ENCODE measurements around the gene LDLRAD4. TPM values are rescaled to one million over a fixed set of nuclear protein-coding genes. Genes with fewer than 3 reads are reported as not detected.

Gene LDLRAD4
- total and polyA plus RNA-seq, 2 experiments from 2014 or later, result 0.73 to 1.9 TPM

DNA sequence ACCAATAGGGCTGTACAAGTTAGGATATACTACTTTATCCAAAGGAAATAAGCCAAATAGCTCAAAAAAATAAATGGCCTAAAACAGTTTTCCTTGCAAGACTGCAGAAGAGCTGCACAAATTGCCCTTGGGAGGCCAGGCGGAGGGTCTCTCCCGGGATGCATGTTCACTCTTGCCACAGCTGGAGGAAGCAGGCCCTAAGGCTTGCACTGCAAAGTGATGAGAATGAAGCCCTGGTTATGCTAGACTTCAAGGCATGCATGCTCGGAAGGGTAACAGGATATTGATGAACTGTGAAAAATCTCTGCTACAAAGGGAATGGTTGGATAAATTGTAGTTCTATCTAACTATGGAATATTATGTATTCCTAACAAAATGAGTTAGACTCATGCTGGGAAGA, 27.5 kb upstream of the LDLRAD4 start (continued):
- TF ChIP-seq, protein P1, sequence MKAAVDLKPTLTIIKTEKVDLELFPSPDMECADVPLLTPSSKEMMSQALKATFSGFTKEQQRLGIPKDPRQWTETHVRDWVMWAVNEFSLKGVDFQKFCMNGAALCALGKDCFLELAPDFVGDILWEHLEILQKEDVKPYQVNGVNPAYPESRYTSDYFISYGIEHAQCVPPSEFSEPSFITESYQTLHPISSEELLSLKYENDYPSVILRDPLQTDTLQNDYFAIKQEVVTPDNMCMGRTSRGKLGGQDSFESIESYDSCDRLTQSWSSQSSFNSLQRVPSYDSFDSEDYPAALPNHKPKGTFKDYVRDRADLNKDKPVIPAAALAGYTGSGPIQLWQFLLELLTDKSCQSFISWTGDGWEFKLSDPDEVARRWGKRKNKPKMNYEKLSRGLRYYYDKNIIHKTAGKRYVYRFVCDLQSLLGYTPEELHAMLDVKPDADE (IDR thresholded peaks at IDR 0.05), result no peak
- TF ChIP-seq POLR2AphosphoS5 (IDR thresholded peaks at IDR 0.05; ENCODE audit: low read depth) (no peak), ZNF114 (CRISPR knock-in tag; IDR thresholded peaks at IDR 0.05) (no peak)

DNA sequence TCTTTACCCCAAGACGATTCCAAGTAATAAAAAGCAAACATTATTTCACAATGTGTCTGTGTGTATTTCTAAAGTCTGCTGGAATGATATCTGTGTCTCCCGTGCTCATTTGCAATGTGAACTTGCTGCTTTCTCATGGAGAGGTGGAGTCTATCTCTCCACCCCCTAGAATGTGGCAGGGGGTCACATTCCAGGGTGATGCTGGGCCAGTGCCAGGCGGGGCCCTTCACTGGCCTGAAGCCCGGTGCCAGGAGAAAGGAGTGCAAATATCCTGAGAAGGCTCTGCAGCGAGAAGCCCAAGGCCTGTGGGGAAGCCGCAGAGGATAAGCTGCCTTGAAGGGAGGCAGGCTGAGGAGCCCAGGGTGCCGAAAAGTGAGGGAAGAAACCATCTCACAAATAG, 26.8 kb upstream of the LDLRAD4 start:
- no peak overlapping the region for H3K27ac ChIP-seq (ENCODE audit: low read depth)
- no peak overlapping the region for H3K27ac Mint-ChIP-seq
- H3K4me2 ChIP-seq, result no peak overlapping the region
- ATAC-seq (peak; percentile 85), DNase-seq (ENCODE audit: low spot score) (peak; percentile 39)
- H3K27me3 Mint-ChIP-seq (ENCODE audit: insufficient read depth, low read depth, poor library complexity), result peaks cover 3% of the 10 kb centered on the region
- H3K36me3 ChIP-seq (ENCODE audit: insufficient read depth), result no peaks in the 10 kb centered on the region
- no peaks in the 10 kb centered on the region for H3K27me3 ChIP-seq (ENCODE audit: insufficient read depth)
- peaks cover 7% of the 10 kb centered on the region for H3K9me3 Mint-ChIP-seq
- no peak overlapping the region for H3K4me3 Mint-ChIP-seq
- H3K4me1 Mint-ChIP-seq, result peaks cover 7% of the 10 kb centered on the region; the same call in 2 of the 3 replicates
- no peaks in the 10 kb centered on the region for H3K9me2 ChIP-seq (ENCODE audit: insufficient read depth)
- H3K4me1 ChIP-seq (ENCODE audit: insufficient read depth), result no peaks in the 10 kb centered on the region
- TF ChIP-seq, protein P2, sequence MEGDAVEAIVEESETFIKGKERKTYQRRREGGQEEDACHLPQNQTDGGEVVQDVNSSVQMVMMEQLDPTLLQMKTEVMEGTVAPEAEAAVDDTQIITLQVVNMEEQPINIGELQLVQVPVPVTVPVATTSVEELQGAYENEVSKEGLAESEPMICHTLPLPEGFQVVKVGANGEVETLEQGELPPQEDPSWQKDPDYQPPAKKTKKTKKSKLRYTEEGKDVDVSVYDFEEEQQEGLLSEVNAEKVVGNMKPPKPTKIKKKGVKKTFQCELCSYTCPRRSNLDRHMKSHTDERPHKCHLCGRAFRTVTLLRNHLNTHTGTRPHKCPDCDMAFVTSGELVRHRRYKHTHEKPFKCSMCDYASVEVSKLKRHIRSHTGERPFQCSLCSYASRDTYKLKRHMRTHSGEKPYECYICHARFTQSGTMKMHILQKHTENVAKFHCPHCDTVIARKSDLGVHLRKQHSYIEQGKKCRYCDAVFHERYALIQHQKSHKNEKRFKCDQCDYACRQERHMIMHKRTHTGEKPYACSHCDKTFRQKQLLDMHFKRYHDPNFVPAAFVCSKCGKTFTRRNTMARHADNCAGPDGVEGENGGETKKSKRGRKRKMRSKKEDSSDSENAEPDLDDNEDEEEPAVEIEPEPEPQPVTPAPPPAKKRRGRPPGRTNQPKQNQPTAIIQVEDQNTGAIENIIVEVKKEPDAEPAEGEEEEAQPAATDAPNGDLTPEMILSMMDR (conservative IDR thresholded peaks at IDR 0.05; ENCODE audit: low read depth in 2 of 2), result no peak
- TF ChIP-seq, protein P1 (IDR thresholded peaks at IDR 0.05), result no peak
- no peaks in the 10 kb centered on the region for H3K36me3 Mint-ChIP-seq (ENCODE audit: low read depth)
- no peak overlapping the region for H3K4me3 ChIP-seq
- H3F3A ChIP-seq (replicated peaks; ENCODE audit: low read depth), result no peaks in the 10 kb centered on the region
- H4K20me1 ChIP-seq (replicated peaks; ENCODE audit: insufficient read depth), result no peaks in the 10 kb centered on the region
- no peak overlapping the region for H2AFZ ChIP-seq
- no peaks in the 10 kb centered on the region for H3K79me2 ChIP-seq (replicated peaks; ENCODE audit: insufficient read depth)

DNA sequence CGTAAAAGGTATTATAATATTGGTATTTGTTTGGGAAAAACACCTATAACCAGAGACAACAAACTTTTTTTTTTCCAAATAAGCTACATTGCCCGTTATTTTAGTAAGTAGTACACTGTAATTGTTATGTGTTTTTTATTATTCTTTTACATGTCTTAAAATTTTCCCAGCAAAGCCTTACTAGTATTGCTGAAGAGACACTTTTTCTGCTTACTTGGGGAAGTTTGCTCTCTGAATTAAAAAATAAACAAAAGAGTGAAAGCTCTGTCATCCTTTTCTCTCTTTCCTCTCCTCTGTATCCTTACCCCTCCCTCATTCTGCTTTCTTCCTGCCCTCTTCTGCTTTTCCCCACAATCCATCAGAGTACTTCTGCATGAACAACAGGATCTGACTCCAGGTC, 25.6 kb upstream of the LDLRAD4 start:
- DNase-seq (ENCODE audit: low spot score), result no peak
- H3K4me1 Mint-ChIP-seq, result peaks cover 7% of the 10 kb centered on the region; the same call in 2 of the 3 replicates
- Histone ChIP-seq H4K20me1 (replicated peaks; ENCODE audit: insufficient read depth) (no peaks in the 10 kb centered on the region), H3K4me1 (ENCODE audit: insufficient read depth) (no peaks in the 10 kb centered on the region), H3K36me3 (ENCODE audit: insufficient read depth) (no peaks in the 10 kb centered on the region), H3K27me3 (ENCODE audit: insufficient read depth) (no peaks in the 10 kb centered on the region), H3K27ac (ENCODE audit: low read depth) (no peak overlapping the region), H3K4me2 (no peak overlapping the region), H3K4me3 (no peak overlapping the region), H2AFZ (no peak overlapping the region), H3F3A (replicated peaks; ENCODE audit: low read depth) (no peaks in the 10 kb centered on the region), H3K9me2 (ENCODE audit: insufficient read depth) (no peaks in the 10 kb centered on the region), H3K79me2 (replicated peaks; ENCODE audit: insufficient read depth) (no peaks in the 10 kb centered on the region)
- H3K36me3 Mint-ChIP-seq (ENCODE audit: low read depth), result no peaks in the 10 kb centered on the region
- ATAC-seq, result no peak
- H3K27ac Mint-ChIP-seq, result no peak overlapping the region; the same call in 1 of the 2 replicates
- H3K4me3 Mint-ChIP-seq, result no peak overlapping the region
- peaks cover 3% of the 10 kb centered on the region for H3K27me3 Mint-ChIP-seq (ENCODE audit: insufficient read depth, low read depth, poor library complexity)
- TF ChIP-seq JUNB (IDR thresholded peaks at IDR 0.05; ENCODE audit: unreplicated experiment), result no peak
- TF ChIP-seq, protein P3, sequence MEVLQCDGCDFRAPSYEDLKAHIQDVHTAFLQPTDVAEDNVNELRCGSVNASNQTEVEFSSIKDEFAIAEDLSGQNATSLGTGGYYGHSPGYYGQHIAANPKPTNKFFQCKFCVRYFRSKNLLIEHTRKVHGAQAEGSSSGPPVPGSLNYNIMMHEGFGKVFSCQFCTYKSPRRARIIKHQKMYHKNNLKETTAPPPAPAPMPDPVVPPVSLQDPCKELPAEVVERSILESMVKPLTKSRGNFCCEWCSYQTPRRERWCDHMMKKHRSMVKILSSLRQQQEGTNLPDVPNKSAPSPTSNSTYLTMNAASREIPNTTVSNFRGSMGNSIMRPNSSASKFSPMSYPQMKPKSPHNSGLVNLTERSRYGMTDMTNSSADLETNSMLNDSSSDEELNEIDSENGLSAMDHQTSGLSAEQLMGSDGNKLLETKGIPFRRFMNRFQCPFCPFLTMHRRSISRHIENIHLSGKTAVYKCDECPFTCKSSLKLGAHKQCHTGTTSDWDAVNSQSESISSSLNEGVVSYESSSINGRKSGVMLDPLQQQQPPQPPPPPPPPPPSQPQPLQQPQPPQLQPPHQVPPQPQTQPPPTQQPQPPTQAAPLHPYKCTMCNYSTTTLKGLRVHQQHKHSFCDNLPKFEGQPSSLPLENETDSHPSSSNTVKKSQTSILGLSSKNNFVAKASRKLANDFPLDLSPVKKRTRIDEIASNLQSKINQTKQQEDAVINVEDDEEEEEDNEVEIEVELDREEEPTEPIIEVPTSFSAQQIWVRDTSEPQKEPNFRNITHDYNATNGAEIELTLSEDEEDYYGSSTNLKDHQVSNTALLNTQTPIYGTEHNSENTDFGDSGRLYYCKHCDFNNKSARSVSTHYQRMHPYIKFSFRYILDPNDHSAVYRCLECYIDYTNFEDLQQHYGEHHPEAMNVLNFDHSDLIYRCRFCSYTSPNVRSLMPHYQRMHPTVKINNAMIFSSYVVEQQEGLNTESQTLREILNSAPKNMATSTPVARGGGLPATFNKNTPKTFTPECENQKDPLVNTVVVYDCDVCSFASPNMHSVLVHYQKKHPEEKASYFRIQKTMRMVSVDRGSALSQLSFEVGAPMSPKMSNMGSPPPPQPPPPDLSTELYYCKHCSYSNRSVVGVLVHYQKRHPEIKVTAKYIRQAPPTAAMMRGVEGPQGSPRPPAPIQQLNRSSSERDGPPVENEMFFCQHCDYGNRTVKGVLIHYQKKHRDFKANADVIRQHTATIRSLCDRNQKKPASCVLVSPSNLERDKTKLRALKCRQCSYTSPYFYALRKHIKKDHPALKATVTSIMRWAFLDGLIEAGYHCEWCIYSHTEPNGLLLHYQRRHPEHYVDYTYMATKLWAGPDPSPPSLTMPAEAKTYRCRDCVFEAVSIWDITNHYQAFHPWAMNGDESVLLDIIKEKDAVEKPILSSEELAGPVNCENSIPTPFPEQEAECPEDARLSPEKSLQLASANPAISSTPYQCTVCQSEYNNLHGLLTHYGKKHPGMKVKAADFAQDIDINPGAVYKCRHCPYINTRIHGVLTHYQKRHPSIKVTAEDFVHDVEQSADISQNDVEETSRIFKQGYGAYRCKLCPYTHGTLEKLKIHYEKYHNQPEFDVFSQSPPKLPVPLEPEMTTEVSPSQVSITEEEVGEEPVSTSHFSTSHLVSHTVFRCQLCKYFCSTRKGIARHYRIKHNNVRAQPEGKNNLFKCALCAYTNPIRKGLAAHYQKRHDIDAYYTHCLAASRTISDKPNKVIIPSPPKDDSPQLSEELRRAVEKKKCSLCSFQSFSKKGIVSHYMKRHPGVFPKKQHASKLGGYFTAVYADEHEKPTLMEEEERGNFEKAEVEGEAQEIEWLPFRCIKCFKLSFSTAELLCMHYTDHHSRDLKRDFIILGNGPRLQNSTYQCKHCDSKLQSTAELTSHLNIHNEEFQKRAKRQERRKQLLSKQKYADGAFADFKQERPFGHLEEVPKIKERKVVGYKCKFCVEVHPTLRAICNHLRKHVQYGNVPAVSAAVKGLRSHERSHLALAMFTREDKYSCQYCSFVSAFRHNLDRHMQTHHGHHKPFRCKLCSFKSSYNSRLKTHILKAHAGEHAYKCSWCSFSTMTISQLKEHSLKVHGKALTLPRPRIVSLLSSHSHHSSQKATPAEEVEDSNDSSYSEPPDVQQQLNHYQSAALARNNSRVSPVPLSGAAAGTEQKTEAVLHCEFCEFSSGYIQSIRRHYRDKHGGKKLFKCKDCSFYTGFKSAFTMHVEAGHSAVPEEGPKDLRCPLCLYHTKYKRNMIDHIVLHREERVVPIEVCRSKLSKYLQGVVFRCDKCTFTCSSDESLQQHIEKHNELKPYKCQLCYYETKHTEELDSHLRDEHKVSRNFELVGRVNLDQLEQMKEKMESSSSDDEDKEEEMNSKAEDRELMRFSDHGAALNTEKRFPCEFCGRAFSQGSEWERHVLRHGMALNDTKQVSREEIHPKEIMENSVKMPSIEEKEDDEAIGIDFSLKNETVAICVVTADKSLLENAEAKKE (CRISPR knock-in tag; IDR thresholded peaks at IDR 0.05), result no peak
- TF ChIP-seq, protein P1 (IDR thresholded peaks at IDR 0.05), result no peak
- peaks cover 8% of the 10 kb centered on the region for H3K9me3 Mint-ChIP-seq

All from GM23338 (cell line).